KOPT-K1 (cell line): ENCODE results near the gene PRKCB.

Source experiments
- H3K27ac ChIP-seq: fragments of 200-600 bp; sonication (generic); 2 replicates; pipeline ENCODE4 v1.5.1; 2016; ENCODE audit warnings: antibody characterized with exemption, mild to moderate bottlenecking, low read depth, low read length; ENCODE audit not compliant: poor library complexity, severe bottlenecking
- H3K36me3 ChIP-seq: fragments of 200-600 bp; sonication (generic); 2 replicates; pipeline ENCODE4 v1.5.1; 2017; ENCODE audit warnings: antibody characterized with exemption, mild to moderate bottlenecking, low read length, moderate library complexity; ENCODE audit not compliant: insufficient read depth
- H3K9me3 ChIP-seq: fragments of 200-600 bp; sonication (generic); 2 replicates; pipeline ENCODE4 v1.5.1; 2017; ENCODE audit warnings: antibody characterized with exemption, low read length, mild to moderate bottlenecking; ENCODE audit not compliant: insufficient read depth, poor library complexity, severe bottlenecking

Gene PRKCB

DNA sequence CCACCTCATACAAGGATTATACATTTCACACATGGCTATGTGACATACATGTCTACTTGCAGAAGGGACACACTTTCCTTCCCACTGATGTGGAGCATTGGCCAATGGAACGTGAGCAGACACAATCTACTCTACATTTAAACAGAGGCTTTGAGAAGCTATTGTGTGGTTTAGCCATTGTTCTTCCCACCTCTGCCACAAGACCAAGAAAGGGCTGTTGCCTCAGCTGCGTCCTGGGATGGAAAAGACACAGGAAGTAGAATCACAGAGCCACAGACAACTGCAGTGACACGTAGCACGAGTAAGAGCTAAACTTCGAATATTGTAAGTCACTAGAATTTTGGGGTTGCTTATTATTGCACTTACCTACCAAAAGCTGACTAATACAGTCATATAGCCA, 33.3 kb downstream of the PRKCB start:
- Histone ChIP-seq H3K9me3 (no peaks in the 10 kb centered on the region), H3K27ac (peak overlapping the region; percentile 37), H3K36me3 (no peaks in the 10 kb centered on the region)

DNA sequence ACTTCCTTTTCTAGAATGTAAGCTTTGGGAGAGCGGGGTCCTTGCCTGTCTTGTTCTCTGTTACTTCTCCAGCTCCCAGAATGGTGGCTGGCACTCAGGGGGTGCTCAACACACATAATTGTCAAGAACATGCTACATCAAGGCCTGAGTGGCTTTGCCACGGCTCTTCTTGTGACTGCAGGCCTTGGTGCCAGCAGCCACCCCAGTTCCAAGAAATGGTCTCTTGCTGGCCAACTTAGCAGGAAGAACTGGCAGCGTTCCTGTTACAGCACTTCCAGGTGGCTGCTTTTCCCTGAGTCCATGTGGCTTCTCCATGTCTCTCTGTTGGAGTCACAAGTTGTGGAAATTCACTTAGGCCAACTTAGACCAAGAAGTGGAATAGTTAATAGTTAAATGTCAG, 36.1 kb downstream of the PRKCB start:
- H3K36me3 ChIP-seq: no peaks in the 10 kb centered on the region
- no peaks in the 10 kb centered on the region for H3K9me3 ChIP-seq
- no peak overlapping the region for H3K27ac ChIP-seq

DNA sequence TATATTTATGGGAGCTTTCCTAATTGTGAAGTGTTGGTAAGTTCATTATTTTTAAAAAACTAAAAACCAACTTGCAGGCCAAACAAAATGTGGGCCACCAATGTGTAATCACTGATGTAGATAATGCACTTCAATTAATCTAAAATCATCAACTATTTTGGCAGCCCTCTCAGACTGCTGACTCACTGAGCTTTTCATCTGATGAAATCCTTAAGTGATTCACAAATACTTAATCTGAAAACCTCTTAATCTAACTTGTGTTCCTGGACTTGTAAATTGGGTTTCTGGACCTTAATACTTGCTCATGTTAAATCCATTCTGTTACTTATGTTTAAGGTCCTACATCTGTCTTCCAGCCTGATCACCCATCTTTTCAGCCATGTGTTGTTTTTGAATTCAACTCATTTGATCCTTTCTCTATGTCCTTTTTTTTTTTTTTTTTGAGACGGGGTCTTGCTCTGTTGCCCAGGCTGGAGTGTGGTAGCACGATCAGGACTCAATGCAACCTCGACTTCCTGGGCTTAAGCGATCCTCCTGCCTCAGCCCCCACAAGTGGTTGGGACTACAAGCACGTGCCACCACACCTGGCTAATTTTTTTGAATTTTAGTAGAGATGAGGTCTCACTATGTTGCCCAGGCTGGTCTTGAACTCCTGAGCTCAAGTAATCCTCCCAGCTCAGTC, 39.0 kb downstream of the PRKCB start:
- Histone ChIP-seq H3K9me3 (no peaks in the 10 kb centered on the region), H3K27ac (no peak overlapping the region), H3K36me3 (no peaks in the 10 kb centered on the region; the same call in 1 of the 2 replicates)

DNA sequence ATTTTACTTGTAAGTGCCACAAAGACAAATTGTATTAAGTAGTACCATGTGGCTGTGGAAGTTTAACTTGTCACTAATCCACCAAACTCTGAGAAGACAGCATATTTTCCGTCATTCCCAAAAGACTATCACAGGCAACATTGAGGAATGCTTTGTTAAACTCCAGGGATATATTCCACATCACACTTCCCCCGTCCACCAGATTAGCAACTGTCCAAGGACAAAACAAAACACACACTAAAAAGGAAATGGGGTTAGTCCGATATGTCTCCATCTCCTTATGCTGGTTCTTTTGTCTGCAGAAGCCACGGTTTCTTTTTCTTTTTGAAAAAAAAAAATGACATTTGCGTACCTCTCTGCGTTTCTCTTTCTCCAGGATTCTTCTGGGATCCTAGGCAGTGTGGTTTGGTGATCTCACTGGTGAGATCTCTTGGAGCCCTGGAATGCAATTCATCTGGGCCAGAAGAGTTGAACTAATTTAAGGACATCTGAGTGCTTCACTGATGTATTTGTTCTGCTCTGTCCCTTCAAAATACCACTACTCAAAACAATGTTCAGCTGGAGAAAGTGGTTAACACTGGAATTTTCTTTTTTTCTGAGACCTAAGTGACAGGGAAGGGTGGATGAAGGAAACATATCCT, 40.6 kb downstream of the PRKCB start:
- Histone ChIP-seq H3K27ac (no peak overlapping the region), H3K9me3 (no peaks in the 10 kb centered on the region), H3K36me3 (no peaks in the 10 kb centered on the region; the same call in 1 of the 2 replicates)

DNA sequence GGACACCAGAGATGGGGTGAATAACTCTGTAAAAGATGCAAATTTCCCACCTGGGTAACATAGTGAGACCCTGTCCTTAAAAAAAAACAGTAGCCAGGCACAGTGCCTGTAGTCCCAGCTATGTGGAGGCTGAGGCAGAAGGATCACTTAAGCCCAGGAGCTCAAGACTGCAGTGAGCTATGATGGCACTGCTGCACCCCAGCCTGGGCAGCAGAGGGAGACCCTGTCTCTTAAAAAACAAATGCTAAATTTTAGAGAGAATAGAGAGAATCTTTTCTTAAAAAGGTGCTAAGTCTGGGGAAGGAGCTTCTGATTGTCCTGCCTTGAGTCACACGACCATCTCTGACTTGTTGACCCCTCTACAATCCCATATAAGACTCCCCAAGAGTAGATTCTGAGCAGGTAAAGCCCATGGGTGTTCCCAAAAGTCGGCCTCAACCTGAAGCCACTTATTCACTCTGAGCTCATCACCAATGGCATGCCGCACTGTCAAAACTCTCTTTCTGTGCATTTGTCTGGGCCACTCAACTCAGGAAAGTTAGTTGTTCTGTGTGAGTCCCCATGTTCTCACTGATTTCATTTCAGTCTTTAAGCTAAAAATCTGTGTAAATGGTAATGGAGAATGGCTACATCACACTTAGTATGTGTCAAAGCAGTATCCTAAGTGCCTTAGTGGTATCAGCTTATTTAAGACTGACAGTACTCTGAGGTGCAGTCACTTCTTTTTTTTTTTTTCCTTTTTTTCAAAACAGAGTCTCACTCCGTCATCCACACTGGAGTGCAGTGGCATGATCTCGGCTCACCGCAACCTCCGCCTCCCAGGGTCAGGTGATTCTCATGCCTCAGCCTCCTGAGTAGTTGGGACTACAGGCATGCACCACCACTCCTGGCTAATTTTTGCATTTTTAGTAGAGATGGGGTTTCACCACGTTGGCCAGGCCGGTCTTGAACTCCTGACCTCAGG, 41.6 kb downstream of the PRKCB start:
- H3K36me3 ChIP-seq: no peaks in the 10 kb centered on the region; the same call in 1 of the 2 replicates
- no peaks in the 10 kb centered on the region for H3K9me3 ChIP-seq
- no peak overlapping the region for H3K27ac ChIP-seq

DNA sequence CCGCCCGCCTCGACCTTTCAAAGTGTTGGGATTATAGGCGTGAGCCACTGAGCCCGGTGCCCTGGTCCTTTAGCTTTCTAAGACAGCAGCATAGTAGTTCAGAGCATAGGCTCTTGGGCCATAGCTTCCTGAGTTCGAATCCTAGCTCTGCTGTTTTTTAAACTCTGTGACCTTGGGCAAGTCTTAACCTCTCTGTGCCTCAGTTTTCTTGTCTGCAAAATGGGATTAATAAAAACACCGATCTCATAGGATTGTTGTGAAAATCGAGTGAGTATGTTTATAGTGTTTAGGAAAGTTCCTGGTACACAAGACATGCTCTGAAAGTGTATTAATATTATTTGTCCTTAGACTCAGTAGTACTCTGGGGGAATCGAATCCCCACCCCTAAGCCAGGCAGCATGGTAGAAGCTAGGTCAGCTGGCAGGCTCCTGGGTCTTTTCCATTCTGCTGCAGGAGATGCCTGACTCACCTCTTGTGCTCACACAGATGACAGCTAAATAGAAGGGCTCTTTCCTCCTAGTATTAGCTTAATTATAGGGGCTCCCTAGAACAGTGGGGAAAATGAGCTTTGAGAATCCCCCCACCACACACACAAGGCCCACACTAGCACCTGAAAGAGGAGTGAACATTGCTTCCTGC, 44.1 kb downstream of the PRKCB start:
- Histone ChIP-seq H3K36me3 (peaks cover 10% of the 10 kb centered on the region), H3K27ac (peak overlapping the region; percentile 31), H3K9me3 (no peaks in the 10 kb centered on the region)

DNA sequence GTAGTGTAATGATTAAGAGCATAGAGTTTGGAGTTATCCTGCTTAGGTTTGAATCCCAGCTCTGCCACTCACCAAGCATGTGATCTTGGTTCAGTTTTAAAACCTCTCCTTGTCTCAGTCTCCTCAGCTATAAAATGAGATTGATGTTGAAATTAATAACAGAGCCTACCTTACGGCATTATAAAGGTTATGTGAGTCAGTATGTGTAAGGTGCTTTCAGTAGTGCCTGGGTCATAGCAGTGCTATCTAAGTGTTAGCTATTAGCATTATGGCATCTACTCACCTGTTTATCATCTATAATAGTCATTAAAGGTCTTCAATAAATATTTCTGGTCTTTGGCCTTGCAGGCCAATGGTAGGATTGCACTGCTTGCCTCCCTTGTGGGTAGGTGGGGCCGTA, 53.4 kb downstream of the PRKCB start:
- no peaks in the 10 kb centered on the region for H3K9me3 ChIP-seq
- H3K36me3 ChIP-seq: peaks cover 12% of the 10 kb centered on the region; the same call in 1 of the 2 replicates
- no peak overlapping the region for H3K27ac ChIP-seq

DNA sequence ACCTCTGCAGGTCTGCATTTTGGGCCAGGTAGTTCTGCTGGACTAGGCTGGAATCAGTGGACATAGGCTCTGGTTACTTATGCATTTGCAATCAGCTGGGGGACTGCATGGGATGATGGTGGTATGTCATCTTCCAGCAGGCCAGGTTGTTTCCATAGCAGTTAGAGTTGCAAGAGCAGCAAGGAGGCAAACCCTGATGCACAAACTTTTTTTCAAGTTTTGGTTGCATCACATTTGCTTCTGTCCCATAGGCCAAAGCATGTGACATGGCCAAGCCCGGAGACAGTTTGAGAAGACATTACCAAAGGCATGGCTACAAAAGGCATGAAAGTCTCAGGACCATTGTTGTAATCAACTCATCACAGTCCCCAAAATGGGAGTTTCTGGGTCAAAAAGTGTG, 58.2 kb downstream of the PRKCB start:
- Histone ChIP-seq H3K9me3 (no peaks in the 10 kb centered on the region), H3K27ac (no peak overlapping the region), H3K36me3 (peaks cover 12% of the 10 kb centered on the region; the same call in 1 of the 2 replicates)

DNA sequence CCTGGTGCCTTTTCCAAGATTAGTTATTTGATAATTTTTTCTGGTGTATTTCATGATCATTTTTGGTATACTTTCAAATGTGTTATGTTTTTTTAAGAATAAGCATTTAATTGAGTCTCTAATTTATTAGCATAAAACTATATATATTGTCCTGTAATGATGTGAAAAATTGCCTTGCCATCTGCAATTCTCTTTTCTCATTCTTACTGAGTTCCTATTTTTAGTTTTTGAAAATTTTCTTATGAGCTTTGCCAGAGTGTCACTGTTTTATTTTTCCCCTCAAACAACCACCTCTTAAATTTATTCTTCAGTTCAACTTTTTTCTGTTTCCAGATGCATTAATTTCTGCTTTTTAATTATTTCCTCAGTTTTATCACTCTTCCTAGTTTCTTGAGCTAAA, 59.3 kb downstream of the PRKCB start:
- Histone ChIP-seq H3K36me3 (peaks cover 12% of the 10 kb centered on the region; the same call in 1 of the 2 replicates), H3K9me3 (no peaks in the 10 kb centered on the region), H3K27ac (no peak overlapping the region)

DNA sequence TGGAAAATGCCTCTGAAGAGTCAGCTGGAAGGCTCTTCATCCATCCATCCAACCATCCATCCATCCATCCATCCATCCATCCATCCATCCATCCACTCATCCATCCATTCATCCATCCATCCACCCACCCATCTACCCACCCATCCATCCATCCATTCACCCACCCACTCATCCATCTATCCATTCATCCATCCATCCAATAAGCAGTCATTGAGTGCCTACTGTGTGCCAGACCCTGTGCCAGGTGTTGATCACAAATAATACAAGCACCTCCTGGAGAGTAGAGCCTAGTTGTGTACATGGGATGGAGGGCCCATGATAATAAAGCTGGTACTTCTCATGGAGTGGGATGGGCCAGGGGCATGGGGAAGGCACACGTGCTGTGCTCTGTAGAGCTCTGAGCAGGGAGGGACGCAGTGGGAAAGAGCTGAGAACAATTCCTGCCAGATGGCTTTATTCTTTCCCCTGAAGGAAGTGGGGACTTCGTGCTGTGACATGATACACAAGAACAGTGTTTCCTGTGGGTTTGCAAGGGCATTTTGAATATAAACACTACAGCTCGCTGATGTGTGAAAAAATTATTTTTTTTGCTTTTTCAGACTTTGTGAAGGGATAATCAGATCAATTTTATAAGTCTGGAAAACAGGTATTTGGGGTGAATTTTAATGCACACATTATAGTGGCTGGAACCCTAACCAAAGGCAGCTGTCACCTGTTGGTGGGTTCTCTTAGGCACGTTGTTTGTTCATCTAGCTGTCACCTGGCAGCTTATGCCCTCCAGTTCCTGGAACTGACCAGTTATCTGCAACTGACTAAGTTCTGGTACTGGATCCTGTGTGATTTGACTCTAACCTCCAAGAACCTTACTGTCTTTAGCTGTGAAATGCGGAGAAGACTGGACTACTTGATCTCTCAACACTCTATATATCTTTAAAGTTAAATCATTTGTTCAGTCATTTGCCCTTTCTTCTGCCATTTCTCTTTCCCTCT, 61.3 kb downstream of the PRKCB start:
- Histone ChIP-seq H3K9me3 (no peaks in the 10 kb centered on the region), H3K27ac (peak overlapping the region; percentile 53), H3K36me3 (peaks cover 12% of the 10 kb centered on the region; the same call in 1 of the 2 replicates)

DNA sequence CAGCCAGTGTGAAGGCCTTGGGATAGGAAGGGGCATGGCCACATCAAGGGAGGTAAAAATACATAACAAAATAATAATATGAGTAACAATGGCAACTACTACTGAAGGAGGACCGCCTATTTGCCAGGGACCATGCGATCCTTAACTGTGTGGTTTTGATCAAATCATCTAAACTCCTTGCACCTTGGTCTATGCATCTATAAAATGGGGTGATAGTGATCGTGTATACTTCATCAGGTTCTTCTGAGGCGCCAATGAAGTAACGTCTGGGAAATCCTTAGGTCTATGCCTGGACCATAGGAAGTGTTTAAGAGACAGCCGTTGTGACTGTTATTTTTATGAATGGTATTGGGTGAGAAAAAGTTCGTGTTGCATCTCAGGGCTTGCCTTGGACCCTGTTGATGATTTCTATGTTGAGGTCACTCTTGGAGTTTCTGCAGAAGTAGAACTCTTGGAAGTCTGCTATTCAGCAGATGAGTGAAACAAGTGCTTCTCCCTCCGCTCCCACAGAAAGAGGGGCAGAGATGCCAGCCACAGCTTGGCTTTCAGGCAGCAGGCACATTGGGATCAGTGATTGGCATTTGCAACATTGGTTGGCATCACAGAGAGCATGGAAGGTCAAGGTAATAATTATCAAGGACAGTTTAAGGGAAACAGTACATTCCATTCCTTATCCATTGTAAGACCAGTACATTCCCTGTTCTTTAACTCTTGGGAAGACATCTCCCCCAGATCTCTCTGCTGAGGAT, 63.1 kb downstream of the PRKCB start:
- Histone ChIP-seq H3K27ac (peak overlapping the region; percentile 42), H3K9me3 (no peaks in the 10 kb centered on the region), H3K36me3 (peaks cover 2% of the 10 kb centered on the region; the same call in 1 of the 2 replicates)

DNA sequence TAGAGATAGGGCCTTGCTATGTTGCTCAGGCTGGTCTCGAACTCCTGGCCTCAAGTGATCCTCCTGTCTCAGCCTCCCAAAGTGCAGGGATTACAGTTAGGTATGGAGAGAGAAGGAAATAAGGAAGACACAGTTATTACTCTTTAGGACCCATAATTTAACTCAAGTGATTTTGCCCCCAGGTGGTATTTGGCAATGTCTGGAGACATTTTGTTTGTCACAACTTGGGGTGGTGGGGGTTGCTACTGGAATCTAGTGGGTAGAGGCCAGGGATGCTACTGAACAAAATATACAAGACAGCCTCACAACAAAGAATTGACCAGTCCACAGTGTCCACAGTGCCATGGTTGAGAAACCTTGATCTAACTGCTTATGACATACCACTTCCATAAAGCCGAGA, 64.1 kb downstream of the PRKCB start:
- H3K36me3 ChIP-seq: no peaks in the 10 kb centered on the region
- peak overlapping the region; percentile 77 for H3K27ac ChIP-seq
- H3K9me3 ChIP-seq: no peaks in the 10 kb centered on the region

DNA sequence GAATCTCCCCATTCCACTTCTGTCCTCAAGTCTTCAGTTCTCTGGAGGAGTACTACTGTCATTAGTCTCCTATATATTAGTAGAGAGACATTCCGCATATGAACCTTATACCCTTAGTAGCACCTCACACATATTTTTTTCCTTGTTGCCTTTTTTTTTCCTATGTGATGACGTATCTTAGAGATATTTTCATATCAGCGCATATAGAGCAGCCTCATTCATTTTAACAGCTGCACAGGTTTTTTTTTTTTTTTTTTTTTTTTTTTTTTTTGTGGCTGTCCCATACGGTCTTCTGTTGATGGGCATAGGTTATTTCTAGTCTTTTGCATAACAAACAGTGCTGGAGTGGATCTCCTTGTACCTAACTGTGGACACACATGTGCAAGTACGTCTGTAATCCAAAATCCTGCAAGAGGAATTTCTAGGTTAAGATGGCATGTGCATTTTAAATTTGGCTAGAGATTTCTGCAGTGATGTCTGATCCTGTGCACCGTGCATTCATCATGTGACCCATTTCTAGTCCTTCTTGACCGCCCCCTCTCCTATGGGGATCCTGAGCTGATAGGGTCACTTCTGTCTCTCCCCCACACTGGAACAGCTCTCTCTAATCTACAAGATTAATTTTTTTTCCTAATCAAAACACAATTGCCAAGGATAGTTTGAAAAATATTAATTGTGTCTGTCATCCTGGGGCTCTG, 64.8 kb downstream of the PRKCB start:
- H3K27ac ChIP-seq: peak overlapping the region; percentile 77
- H3K9me3 ChIP-seq: no peaks in the 10 kb centered on the region
- no peaks in the 10 kb centered on the region for H3K36me3 ChIP-seq
